DOHH2 (cell line): ENCODE measurements around the gene IQSEC1.

Experiments used
- EZH2phosphoT487 ChIP-seq: fragments of 200-600 bp; sonication (generic); IDR thresholded peaks from 2 replicates; pipeline ENCODE4 v1.6.1; 2017; ENCODE audit warnings: borderline replicate concordance, mild to moderate bottlenecking, antibody characterized with exemption, low read length, moderate library complexity, mixed read lengths
- TF ChIP-seq, protein P1 (sequence below): fragments of 200-600 bp; sonication (generic); IDR thresholded peaks from one replicate; pipeline ENCODE4 v1.5.1; 2014; ENCODE audit warnings: antibody characterized with exemption, mild to moderate bottlenecking, low read depth, low read length; ENCODE audit not compliant: poor library complexity, severe bottlenecking

- TF ChIP-seq, protein P1, sequence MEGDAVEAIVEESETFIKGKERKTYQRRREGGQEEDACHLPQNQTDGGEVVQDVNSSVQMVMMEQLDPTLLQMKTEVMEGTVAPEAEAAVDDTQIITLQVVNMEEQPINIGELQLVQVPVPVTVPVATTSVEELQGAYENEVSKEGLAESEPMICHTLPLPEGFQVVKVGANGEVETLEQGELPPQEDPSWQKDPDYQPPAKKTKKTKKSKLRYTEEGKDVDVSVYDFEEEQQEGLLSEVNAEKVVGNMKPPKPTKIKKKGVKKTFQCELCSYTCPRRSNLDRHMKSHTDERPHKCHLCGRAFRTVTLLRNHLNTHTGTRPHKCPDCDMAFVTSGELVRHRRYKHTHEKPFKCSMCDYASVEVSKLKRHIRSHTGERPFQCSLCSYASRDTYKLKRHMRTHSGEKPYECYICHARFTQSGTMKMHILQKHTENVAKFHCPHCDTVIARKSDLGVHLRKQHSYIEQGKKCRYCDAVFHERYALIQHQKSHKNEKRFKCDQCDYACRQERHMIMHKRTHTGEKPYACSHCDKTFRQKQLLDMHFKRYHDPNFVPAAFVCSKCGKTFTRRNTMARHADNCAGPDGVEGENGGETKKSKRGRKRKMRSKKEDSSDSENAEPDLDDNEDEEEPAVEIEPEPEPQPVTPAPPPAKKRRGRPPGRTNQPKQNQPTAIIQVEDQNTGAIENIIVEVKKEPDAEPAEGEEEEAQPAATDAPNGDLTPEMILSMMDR: no peak
- no peak for TF ChIP-seq EZH2phosphoT487
Observed at GRCh38 chr3:12907296-12907695, 165.9 kb downstream of the IQSEC1 start.
